Stomach (tissue), 4 donors: Measurements from ENCODE around the gene ZFHX3.

ENCODE experiments used
- CTCF ChIP-seq, 7 experiments: fragments of 450-650 bp in 4 of 7; fragments of 200-600 bp in 3 of 7; sonication (generic) in 3 of 7; IDR thresholded peaks; one replicate each; pipeline ENCODE4 v1.5.1; 2016 to 2019; ENCODE audit warnings: antibody characterized with exemption in 7 of 7, control low read depth in 2 of 7, mild to moderate bottlenecking in 1 of 7
- POLR2AphosphoS5 ChIP-seq, 3 donors: sonication (generic); formaldehyde crosslinking; IDR thresholded peaks; one replicate each; pipeline ENCODE4 v1.6.1; 2016; ENCODE audit warnings: antibody characterized with exemption in 3 of 3

DNA sequence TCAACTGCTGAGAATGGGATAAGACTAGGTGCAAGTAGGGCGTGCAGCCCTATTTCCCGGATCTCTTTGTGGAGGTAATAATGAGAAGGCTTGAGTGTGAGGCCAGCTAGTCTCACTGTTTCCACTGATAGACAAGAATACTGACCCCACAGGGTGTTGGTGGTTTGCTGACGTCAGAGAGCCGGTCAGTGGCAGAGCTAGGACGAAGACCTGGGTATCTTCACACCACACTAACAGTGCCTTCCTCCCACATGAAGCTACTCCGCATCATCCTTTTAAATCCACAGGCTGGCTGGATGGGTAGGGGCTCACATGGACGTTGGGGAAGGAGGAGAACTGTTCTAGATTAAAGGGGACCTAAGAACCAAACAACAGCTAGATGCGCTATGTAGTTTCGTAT lies 68.0 kb downstream of the ZFHX3 start:
- TF ChIP-seq POLR2AphosphoS5 (IDR thresholded peaks at IDR 0.05) (no peak), CTCF (IDR thresholded peaks at IDR 0.05) (no peak)
